HG03469 (cell line): ENCODE data around the gene CUX1.
"Not testable (repeated sequence)": the region's sequence is repeated elsewhere in the genome, so short reads cannot be mapped to it uniquely, and the experiment has no call there.

Experiments
- ATAC-seq: cut with Tn5 transposase; IDR thresholded peaks from one replicate; pipeline ENCODE4 v1.9.1; 2021; ENCODE audit warnings: mild to moderate bottlenecking, moderate library complexity, moderate number of reproducible peaks; ENCODE audit not compliant: unreplicated experiment

CUX1 gene

GRCh38 chr7:102291916-102292267 is 474.5 kb downstream of the CUX1 start:
- ATAC-seq: no peak

- ATAC-seq: no peak
These were observed 475.7 kb downstream of the CUX1 start for GRCh38 chr7:102292813-102293798.

- ATAC-seq: no peak
These were observed 477.2 kb downstream of the CUX1 start for GRCh38 chr7:102294589-102294988.

GRCh38 chr7:102295346-102296178 is 478.1 kb downstream of the CUX1 start:
- ATAC-seq: no peak

GRCh38 chr7:102296179-102296438 is 478.7 kb downstream of the CUX1 start:
- no peak for ATAC-seq

- ATAC-seq: no peak
These were observed 479.1 kb downstream of the CUX1 start for GRCh38 chr7:102296514-102296913.

- ATAC-seq: no peak
These were observed 480.2 kb downstream of the CUX1 start for GRCh38 chr7:102297487-102298218.

- no peak for ATAC-seq
These were observed 483.3 kb downstream of the CUX1 start for GRCh38 chr7:102300643-102301221.

GRCh38 chr7:102301367-102301766 is 483.9 kb downstream of the CUX1 start:
- not testable (repeated sequence) for ATAC-seq

GRCh38 chr7:102302025-102302424 is 484.6 kb downstream of the CUX1 start:
- no peak for ATAC-seq

- ATAC-seq: no peak
These were observed 486.4 kb downstream of the CUX1 start for GRCh38 chr7:102303669-102304422.

- ATAC-seq: no peak
These were observed 487.2 kb downstream of the CUX1 start for GRCh38 chr7:102304668-102305067.

GRCh38 chr7:102305414-102306268 is 488.2 kb downstream of the CUX1 start:
- ATAC-seq: peak; percentile 33

GRCh38 chr7:102306916-102307677 is 489.7 kb downstream of the CUX1 start:
- peak; percentile 49 for ATAC-seq

GRCh38 chr7:102310414-102310815 is 493.0 kb downstream of the CUX1 start:
- no peak for ATAC-seq

- ATAC-seq: no peak
These were observed 494.9 kb downstream of the CUX1 start for GRCh38 chr7:102312317-102312716.

GRCh38 chr7:102313997-102314780 is 496.8 kb downstream of the CUX1 start:
- no peak for ATAC-seq
